HEK293T (cell line): ENCODE results near the gene CROT.

Source experiments
- BHLHE40 ChIP-seq: fragments of 450-650 bp; IDR thresholded peaks from 2 replicates; pipeline ENCODE4 v1.6.1; 2016; ENCODE audit warnings: mild to moderate bottlenecking, moderate library complexity, borderline replicate concordance
- ELF4 ChIP-seq: fragments of 450-650 bp; IDR thresholded peaks from 2 replicates; pipeline ENCODE4 v1.6.1; 2017; ENCODE audit warnings: antibody characterized with exemption
- FOXA1 ChIP-seq: fragments of 450-650 bp; IDR thresholded peaks from 2 replicates; pipeline ENCODE4 v1.6.1; 2016; ENCODE audit warnings: mild to moderate bottlenecking
- FOXK2 ChIP-seq: fragments of 450-650 bp; IDR thresholded peaks from 2 replicates; pipeline ENCODE4 v1.6.1; 2016; ENCODE audit warnings: mild to moderate bottlenecking
- FOXM1 ChIP-seq: fragments of 450-650 bp; IDR thresholded peaks from 2 replicates; pipeline ENCODE4 v1.6.1; 2017; ENCODE audit warnings: mild to moderate bottlenecking, borderline replicate concordance
- NFRKB ChIP-seq: fragments of 450-650 bp; IDR thresholded peaks from 2 replicates; pipeline ENCODE4 v1.6.1; 2016; ENCODE audit warnings: mild to moderate bottlenecking, moderate library complexity
- SP1 ChIP-seq: fragments of 450-650 bp; IDR thresholded peaks from 2 replicates; pipeline ENCODE4 v1.6.1; 2017
- TF ChIP-seq, protein P1 (sequence below): fragments of 450-650 bp; IDR thresholded peaks from 2 replicates; pipeline ENCODE4 v1.6.1; 2016

DNA sequence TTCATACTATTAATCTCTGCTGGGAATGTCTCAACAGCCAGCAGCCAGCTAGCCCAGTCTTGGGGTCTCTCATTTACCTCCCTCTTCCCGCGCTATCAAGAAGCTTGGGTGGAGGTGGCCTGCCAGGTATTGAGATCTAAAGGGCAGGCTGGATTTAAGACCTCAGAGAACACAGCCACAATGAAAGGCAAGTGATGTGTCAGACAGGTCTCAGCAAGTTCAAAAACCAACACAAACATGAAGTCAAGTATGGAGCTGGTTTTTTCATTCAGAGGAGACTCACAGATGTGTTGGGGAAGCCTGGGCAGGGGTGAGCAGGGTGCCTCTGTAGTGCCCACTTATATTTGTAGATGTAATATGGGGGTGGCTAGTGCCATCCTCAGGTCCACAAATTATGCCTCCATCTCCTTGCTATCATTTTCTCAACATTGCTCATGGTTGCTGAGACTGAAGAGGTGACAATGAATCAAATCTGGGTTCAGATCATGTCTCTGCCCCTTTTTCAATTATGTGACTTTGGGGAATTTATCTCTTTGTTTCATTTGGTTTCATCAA lies 27.7 kb upstream of the CROT start:
- TF ChIP-seq, protein P1, sequence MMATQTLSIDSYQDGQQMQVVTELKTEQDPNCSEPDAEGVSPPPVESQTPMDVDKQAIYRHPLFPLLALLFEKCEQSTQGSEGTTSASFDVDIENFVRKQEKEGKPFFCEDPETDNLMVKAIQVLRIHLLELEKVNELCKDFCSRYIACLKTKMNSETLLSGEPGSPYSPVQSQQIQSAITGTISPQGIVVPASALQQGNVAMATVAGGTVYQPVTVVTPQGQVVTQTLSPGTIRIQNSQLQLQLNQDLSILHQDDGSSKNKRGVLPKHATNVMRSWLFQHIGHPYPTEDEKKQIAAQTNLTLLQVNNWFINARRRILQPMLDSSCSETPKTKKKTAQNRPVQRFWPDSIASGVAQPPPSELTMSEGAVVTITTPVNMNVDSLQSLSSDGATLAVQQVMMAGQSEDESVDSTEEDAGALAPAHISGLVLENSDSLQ: no peak
- TF ChIP-seq NFRKB (no peak), SP1 (no peak), FOXA1 (no peak), FOXK2 (no peak), BHLHE40 (no peak), FOXM1 (no peak), ELF4 (no peak)
